NCI-H526 treated with DMSO at 0.1 percent for 48 hours (cell line): Measurements from ENCODE around the gene WNK1.
A peak's percentile ranks its signal among the peaks of the same experiment; 100 is the strongest.
"Not testable (repeated sequence)": the region's sequence is repeated elsewhere in the genome, so short reads cannot be mapped to it uniquely, and the experiment has no call there.

ENCODE experiments used
- DNase-seq: peaks from one replicate; lab custom pipeline; 2025; lab: John Stamatoyannopoulos, UW

WNK1 gene

GRCh38 chr12:751999-752694 lies at the start of gene WNK1:
WNK1 (plus strand) TSS chr12:752579; CDS start chr12:753566, 987 bp downstream.
- peak; percentile 98 for DNase-seq

- DNase-seq: no peak
Observed at GRCh38 chr12:704516-705242, 47.7 kb upstream of the WNK1 start.

GRCh38 chr12:708084-708483 lies 44.3 kb upstream of the WNK1 start:
- not testable (repeated sequence) for DNase-seq

- no peak for DNase-seq
Observed at GRCh38 chr12:709455-710020, 42.8 kb upstream of the WNK1 start.

- no peak for DNase-seq
Observed at GRCh38 chr12:712172-712863, 40.1 kb upstream of the WNK1 start.

- DNase-seq: no peak
Observed at GRCh38 chr12:713281-713875, 39.0 kb upstream of the WNK1 start.

GRCh38 chr12:716506-716905 lies 35.9 kb upstream of the WNK1 start:
- no peak for DNase-seq

- DNase-seq: no peak
Observed at GRCh38 chr12:718756-719102, 33.6 kb upstream of the WNK1 start.

GRCh38 chr12:720231-720941 lies 32.0 kb upstream of the WNK1 start:
- no peak for DNase-seq

- no peak for DNase-seq
Observed at GRCh38 chr12:724194-724855, 28.1 kb upstream of the WNK1 start.

GRCh38 chr12:725076-725475 lies 27.3 kb upstream of the WNK1 start:
- DNase-seq: no peak

- DNase-seq: no peak
Observed at GRCh38 chr12:726281-727140, 25.9 kb upstream of the WNK1 start.

- DNase-seq: no peak
Observed at GRCh38 chr12:727321-727720, 25.1 kb upstream of the WNK1 start.

- no peak for DNase-seq
Observed at GRCh38 chr12:728781-729180, 23.6 kb upstream of the WNK1 start.

- DNase-seq: no peak
Observed at GRCh38 chr12:729221-729620, 23.2 kb upstream of the WNK1 start.

- no peak for DNase-seq
Observed at GRCh38 chr12:730550-730949, 21.8 kb upstream of the WNK1 start.

- no peak for DNase-seq
Observed at GRCh38 chr12:737122-737739, 15.1 kb upstream of the WNK1 start.

GRCh38 chr12:738712-739111 lies 13.7 kb upstream of the WNK1 start:
- no peak for DNase-seq

- no peak for DNase-seq
Observed at GRCh38 chr12:739349-739748, 13.0 kb upstream of the WNK1 start.

GRCh38 chr12:740921-741320 lies 11.5 kb upstream of the WNK1 start:
- no peak for DNase-seq
